Thymus (tissue), 11 donors: ENCODE measurements around the gene P4HA1. TPM values are rescaled to one million over a fixed set of nuclear protein-coding genes. Genes with fewer than 3 reads are reported as not detected.

ENCODE experiments used
- DNase-seq, 9 donors: peaks; one replicate each; pipeline ENCODE4 v3.0.0-alpha.2; 2013; ENCODE audit warnings: low spot score in 9 of 9, low read depth in 6 of 9, missing footprints in 1 of 9
- H3K27ac ChIP-seq, 2 donors: one replicate each; pipeline ENCODE4 v1.5.1; 2013; ENCODE audit warnings: control low read depth in 1 of 2, low read depth in 1 of 2, low read length in 1 of 2, mild to moderate bottlenecking in 1 of 2, moderate library complexity in 1 of 2
- H3K27me3 ChIP-seq, 2 donors: one replicate each; pipeline ENCODE4 v1.5.1; 2013; ENCODE audit warnings: low read length in 1 of 2; ENCODE audit not compliant: control insufficient read depth in 2 of 2, insufficient read depth in 1 of 2
- H3K36me3 ChIP-seq, 2 donors: one replicate each; pipeline ENCODE4 v1.5.1; 2013; ENCODE audit warnings: low read length in 1 of 2, mild to moderate bottlenecking in 1 of 2, moderate library complexity in 1 of 2; ENCODE audit not compliant: control insufficient read depth in 2 of 2, insufficient read depth in 2 of 2
- H3K4me1 ChIP-seq, 2 donors: one replicate each; pipeline ENCODE4 v1.5.1; 2013; ENCODE audit warnings: low read length in 2 of 2; ENCODE audit not compliant: control insufficient read depth in 2 of 2, insufficient read depth in 2 of 2
- H3K4me3 ChIP-seq, 2 donors: one replicate each; pipeline ENCODE4 v1.5.1; 2013; ENCODE audit warnings: low read length in 2 of 2, control low read depth in 1 of 2, mild to moderate bottlenecking in 1 of 2
- H3K9me3 ChIP-seq, 2 donors: one replicate each; pipeline ENCODE4 v1.5.1; 2013; ENCODE audit warnings: low read length in 1 of 2, mild to moderate bottlenecking in 1 of 2; ENCODE audit not compliant: control insufficient read depth in 2 of 2, insufficient read depth in 1 of 2
- WGBS: extraction: QIAGEN DNeasy Blood & Tissue Kit; methylation state at CpG from one replicate; pipeline ENCODE4 v1.1.7; 2013; 5-methylcytosine and 5-hydroxymethylcytosine counted together
- polyA plus RNA-seq: library from polyadenylated mRNA; stranded (reverse); fragments of 200-250 nt; gene quantifications from one replicate; pipeline ENCODE4 v1.2.3, GENCODE V29; 2013
- total RNA-seq: library from RNA; stranded (reverse); fragments of 120-200 nt; gene quantifications from one replicate; pipeline ENCODE4 v1.2.4, GENCODE V29; 2013
- donor health status: healthy.

Gene P4HA1
- total and polyA plus RNA-seq, 2 donors = 15.7 to 50.2 TPM

GRCh38 chr10:73099141-73099540, 2.5 kb upstream of the P4HA1 start:
- Histone ChIP-seq H3K27me3 (no peaks in the 10 kb centered on the region), H3K36me3 (peaks cover 3 to 7% of the 10 kb centered on the region in 2 donors), H3K4me1 (peaks cover 0 to 7% of the 10 kb centered on the region in 2 donors), H3K27ac (no peak overlapping the region), H3K4me3 (no peak overlapping the region), H3K9me3 (no peaks in the 10 kb centered on the region)
- DNase-seq = no peak
- 97% methylated on average over 1 of the region's 1 CpG for WGBS

DNA sequence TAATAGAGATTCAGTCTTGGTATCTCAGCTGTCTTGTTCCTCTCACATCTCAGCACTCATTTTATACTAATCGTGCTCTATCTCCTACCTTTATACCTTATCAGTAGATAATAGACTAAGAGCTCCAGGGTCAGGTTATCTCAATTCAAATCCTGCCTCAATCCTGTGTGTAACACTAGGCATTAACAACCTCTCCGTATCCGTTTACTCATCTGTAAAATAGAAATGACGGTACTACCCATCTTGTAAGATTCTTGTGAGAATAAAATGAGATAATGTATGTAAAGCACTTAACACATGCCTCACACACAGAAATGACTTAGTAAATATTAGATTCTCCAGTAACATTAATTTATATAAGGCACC, 622 bp upstream of the P4HA1 start:
- no peak for DNase-seq
- H3K4me1 ChIP-seq = peaks cover 0 to 7% of the 10 kb centered on the region in 2 donors
- peaks cover 3 to 4% of the 10 kb centered on the region in 2 donors for H3K36me3 ChIP-seq
- WGBS = 80% methylated on average over 4 of the region's 4 CpGs
- peak overlapping the region; percentile 61 to 72 for H3K4me3 ChIP-seq
- H3K9me3 ChIP-seq = no peaks in the 10 kb centered on the region
- H3K27me3 ChIP-seq = no peaks in the 10 kb centered on the region
- H3K27ac ChIP-seq = peak overlapping the region in 1 of 2 donors; percentile 88

DNA sequence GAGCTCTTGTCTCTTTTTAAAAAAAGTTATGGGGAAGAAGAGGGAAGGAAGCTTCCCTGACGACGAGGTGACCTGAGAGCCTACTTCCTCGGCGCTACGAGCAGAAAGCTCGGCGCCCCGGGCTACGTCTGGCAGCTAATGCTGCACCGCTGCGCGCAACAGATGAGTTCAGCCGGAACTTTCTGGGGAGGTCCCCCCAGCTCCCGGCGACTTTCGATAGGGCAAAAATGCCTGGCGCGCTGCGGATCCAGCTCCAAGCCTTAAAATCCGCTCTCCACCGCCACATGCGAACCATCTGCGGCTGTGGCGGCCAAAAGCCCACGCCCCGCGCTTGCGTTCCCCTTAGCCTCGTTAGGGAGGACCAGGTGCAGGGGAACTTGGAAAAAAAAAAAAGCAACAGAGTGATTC, 621 bp downstream of the P4HA1 start:
- DNase-seq = peak in 7 of 9 donors; percentile 51 to 84 (median 65)
- no peaks in the 10 kb centered on the region for H3K9me3 ChIP-seq
- H3K36me3 ChIP-seq = peaks cover 3 to 4% of the 10 kb centered on the region in 2 donors
- peaks cover 0 to 7% of the 10 kb centered on the region in 2 donors for H3K4me1 ChIP-seq
- under 1% methylated on average over 29 of the region's 29 CpGs for WGBS
- H3K27me3 ChIP-seq = no peaks in the 10 kb centered on the region
- H3K4me3 ChIP-seq = peak overlapping the region; percentile 61 to 72
- peak overlapping the region; percentile 84 to 88 for H3K27ac ChIP-seq

DNA sequence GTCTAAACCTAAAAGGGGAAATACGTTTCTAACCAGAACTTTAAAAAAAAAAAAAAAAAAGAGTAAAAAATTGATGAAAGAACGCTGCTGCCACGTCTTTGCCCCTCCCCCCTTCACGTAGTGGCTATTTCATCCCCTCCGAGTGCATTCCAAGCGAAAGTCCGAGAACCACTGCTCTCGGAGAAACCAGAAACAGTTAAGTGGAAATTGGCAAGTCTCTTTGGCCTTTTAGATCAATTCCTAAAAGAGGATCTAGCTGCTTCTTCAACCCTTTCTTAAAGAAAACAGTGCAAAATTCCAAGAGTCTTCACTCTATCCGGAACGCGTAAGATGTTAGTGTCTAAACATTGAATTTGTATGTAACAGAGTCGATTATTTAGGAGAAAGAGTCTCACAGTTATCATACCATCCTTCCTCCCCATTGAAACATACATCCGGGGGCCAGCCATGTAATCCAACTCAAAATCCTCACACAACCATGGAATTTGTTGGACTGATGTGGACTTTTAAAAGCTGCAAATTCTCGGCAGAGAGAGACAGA, 1.1 kb downstream of the P4HA1 start:
- H3K4me3 ChIP-seq = peak overlapping the region; percentile 61 to 72
- under 1% methylated on average over 14 of the region's 14 CpGs for WGBS
- peak in 5 of 9 donors; percentile 6 to 58 (median 43) for DNase-seq
- peaks cover 0 to 7% of the 10 kb centered on the region in 2 donors for H3K4me1 ChIP-seq
- peaks cover 3% of the 10 kb centered on the region in 2 donors for H3K36me3 ChIP-seq
- no peaks in the 10 kb centered on the region for H3K27me3 ChIP-seq
- peak overlapping the region; percentile 84 to 88 for H3K27ac ChIP-seq
- no peaks in the 10 kb centered on the region for H3K9me3 ChIP-seq

DNA sequence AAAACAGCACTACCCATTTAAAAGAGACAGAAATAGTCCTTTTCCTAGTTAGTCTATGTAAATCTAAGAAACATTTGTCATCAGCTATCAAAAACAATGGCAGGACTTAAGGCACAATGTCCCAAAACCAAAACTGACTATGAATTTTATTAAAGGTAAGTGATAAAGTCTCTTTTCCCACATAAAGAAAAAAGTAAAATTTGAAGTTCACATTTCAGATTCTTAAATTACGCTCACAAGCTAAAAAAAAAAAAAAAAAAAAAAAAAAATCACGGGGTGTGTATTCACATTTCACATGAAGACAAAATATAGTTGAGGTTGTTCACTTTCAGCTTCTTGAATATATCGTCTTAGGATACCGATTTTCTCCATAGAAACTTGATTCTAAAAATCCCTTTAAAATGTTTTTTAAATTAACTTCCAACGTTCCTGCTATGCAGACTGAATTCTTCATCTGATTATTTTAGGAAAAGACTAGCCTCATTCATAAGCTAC, 1.6 kb downstream of the P4HA1 start:
- Histone ChIP-seq H3K27ac (peak overlapping the region in 1 of 2 donors; percentile 22), H3K36me3 (peaks cover 0 to 3% of the 10 kb centered on the region in 2 donors), H3K9me3 (no peaks in the 10 kb centered on the region), H3K4me1 (peaks cover 0 to 7% of the 10 kb centered on the region in 2 donors), H3K4me3 (peak overlapping the region; percentile 61 to 72), H3K27me3 (no peaks in the 10 kb centered on the region)
- 9% methylated on average over 5 of the region's 5 CpGs for WGBS
- no peak for DNase-seq

DNA sequence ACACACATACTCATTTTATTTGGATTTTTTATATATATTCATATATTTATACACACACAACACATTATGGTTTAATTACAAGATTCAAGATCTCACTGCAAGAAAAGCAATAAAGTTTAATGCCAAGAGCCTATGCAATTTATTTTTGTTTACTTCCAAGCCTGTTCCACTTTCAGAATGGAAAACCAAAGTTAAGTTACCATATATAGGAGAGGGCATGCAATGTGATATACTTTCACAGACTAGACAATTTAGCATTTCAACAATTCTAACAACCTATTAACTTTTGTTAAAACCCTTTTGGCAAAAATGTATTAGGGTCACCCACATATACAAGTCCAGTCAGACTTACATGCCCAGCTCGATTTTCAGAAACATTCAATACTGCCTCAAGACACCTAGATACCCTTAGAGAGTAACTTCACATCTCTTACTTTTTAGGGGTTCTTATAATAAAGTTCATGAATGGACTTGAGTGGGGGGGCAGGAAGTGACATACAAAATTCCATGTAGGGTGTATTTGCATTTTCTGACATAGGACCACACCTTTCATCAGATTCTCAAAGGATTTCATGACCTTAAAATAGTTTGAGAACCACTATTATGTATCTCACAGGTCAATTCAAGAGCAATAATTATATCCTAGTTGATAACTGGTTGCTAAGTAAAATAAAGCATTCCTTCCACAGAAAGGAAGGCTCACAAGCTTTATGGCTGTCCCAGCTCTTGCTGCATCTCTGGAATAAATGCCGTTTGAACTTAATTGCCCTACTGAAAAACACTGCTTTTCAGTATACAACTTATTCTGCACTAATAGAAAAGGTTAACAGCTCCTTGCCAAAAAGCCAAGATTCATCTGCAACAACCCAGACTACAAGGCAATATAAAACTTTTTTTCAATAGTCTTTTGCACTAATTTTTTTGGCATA, 2.5 kb downstream of the P4HA1 start:
- Histone ChIP-seq H3K36me3 (no peaks in the 10 kb centered on the region), H3K27me3 (no peaks in the 10 kb centered on the region), H3K27ac (no peak overlapping the region), H3K9me3 (no peaks in the 10 kb centered on the region), H3K4me3 (no peak overlapping the region), H3K4me1 (peaks cover 0 to 7% of the 10 kb centered on the region in 2 donors)
- 90% methylated on average over 2 of the region's 2 CpGs for WGBS
- peak in 1 of 9 donors; percentile 19 for DNase-seq

DNA sequence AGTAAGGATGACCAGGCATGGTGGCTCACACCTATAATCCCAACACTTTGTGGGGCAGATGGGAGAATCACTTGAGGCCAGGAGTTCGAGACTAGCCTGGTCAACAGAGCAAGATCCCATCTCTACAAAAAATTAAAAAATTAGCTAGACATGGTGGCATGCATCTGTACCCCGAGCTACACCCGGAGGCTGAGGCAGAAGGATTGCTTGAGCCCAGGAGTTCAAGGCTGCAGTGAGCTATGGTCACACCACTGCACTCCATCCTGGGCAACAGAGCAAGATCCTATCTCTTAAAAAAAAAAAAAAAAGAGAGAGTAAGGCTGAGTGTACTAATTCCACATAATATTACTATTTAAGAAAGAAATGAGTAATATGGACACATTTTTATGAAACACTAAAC, 3.8 kb downstream of the P4HA1 start:
- Histone ChIP-seq H3K9me3 (no peaks in the 10 kb centered on the region), H3K27me3 (no peaks in the 10 kb centered on the region), H3K4me1 (peaks cover 0 to 7% of the 10 kb centered on the region in 2 donors), H3K36me3 (no peaks in the 10 kb centered on the region), H3K27ac (no peak overlapping the region), H3K4me3 (no peak overlapping the region)
- no peak for DNase-seq
- WGBS = 100% methylated on average over 3 of the region's 3 CpGs

DNA sequence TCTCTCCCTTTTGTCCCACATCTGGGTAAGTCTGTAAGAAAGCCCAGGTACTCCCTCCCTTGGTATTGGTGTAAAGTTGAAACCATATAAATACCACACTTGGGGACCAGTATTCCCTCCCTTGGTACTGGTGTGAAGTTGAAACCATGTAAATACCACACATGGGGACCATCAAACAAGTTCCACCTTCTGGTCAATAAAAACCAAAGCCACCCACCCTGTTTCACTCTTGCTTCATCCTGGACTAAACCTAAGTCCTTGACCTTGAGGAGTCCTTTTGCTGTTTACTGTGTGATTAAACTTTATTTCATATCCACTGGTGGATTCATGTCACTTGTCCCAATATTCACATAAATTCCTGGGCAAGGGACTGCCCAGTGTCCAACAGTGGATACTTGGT, 8.4 kb downstream of the P4HA1 start:
- no peak for DNase-seq
- H3K9me3 ChIP-seq = no peaks in the 10 kb centered on the region
- no peak overlapping the region for H3K4me3 ChIP-seq
- no peaks in the 10 kb centered on the region for H3K4me1 ChIP-seq
- H3K27me3 ChIP-seq = no peaks in the 10 kb centered on the region
- no peaks in the 10 kb centered on the region for H3K36me3 ChIP-seq
- H3K27ac ChIP-seq = no peak overlapping the region

DNA sequence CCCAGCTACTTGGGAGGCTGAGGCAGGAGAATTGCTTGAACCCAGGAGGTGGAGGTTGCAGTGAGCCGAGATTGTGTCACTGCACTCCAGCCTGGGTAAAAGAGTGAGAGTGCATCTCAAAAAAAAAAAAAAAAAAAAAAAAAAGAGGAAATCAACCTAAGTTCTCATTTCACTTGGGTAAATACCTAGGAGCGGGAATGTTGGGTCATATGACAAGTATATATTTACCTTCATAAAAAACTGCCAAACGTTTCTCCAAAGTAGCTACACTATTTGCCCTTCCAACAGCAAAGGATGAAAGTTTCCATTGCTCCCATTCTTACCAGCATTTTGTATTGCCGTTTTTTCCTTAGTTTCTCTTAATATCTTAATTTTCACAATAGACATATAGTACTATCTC, 9.8 kb downstream of the P4HA1 start:
- Histone ChIP-seq H3K27me3 (no peaks in the 10 kb centered on the region), H3K36me3 (no peaks in the 10 kb centered on the region), H3K4me3 (no peak overlapping the region), H3K27ac (no peak overlapping the region), H3K4me1 (no peaks in the 10 kb centered on the region), H3K9me3 (no peaks in the 10 kb centered on the region)
- DNase-seq = no peak
- 87% methylated on average over 4 of the region's 4 CpGs for WGBS
